ENCODE measurements around the gene CREBZF.

- TF ChIP-seq POLR2A (IDR thresholded peaks at IDR 0.05; ENCODE audit: low read depth, low read length) (no peak), POLR2AphosphoS5 (IDR thresholded peaks at IDR 0.05; ENCODE audit: low read depth, low read length) (no peak), TAF1 (IDR thresholded peaks at IDR 0.05; ENCODE audit: low read depth, low read length) (no peak), POU2F2 (IDR thresholded peaks at IDR 0.05; ENCODE audit: low read depth, low read length) (no peak), SPI1 (IDR thresholded peaks at IDR 0.05; ENCODE audit: low read depth, low read length) (no peak)
Observed at GRCh38 chr11:85704967-85705366, 40.0 kb upstream of the CREBZF start.

All from GM12891 (cell line).